ENCODE results near the gene TANGO2. TPM values are rescaled to one million over a fixed set of nuclear protein-coding genes. Genes with fewer than 3 reads are reported as not detected.
A peak's percentile ranks its signal among the peaks of the same experiment; 100 is the strongest.

TANGO2 gene
- total and polyA plus RNA-seq, 9 of the 15 experiments (the other 6 are each of a cell fraction or from before 2014, with no cell fraction given) = 15.5 to 94.9 (median 70.1) TPM

GRCh38 chr22:20094197-20094807 is 73.4 kb downstream of the TANGO2 start:
- CTCF ChIA-PET (ENCODE audit: low intra/inter-chr PET ratio) = interaction anchor here (0.5 kb wide), 1 partner anchor 52 kb away, joined by 3 read pairs; no protein-coding TSS in a partner anchor
- WGBS (ENCODE audit: insufficient coverage, low coverage, missing lambda C conversion rate) = 98% methylated on average over 15 of the region's 15 CpGs
- Histone ChIP-seq H3K9me1 (ENCODE audit: control insufficient read depth, insufficient read depth, low read length) (no peaks in the 10 kb centered on the region), H3K4me3 (no peak overlapping the region), H3K27me3 (ENCODE audit: control insufficient read depth in 2 of 2, insufficient read depth in 2 of 2, low read length in 2 of 2) (no peaks in the 10 kb centered on the region), H3K4me2 (ENCODE audit: insufficient read depth, low read length) (no peak overlapping the region), H3K79me2 (ENCODE audit: control insufficient read depth, insufficient read depth, low read length) (peaks cover 64% of the 10 kb centered on the region), H3K9ac (ENCODE audit: insufficient read depth in 1 of 2, low read depth in 2 of 2, low read length in 2 of 2) (no peak overlapping the region; a peak in 1 of 4 replicates), H3K36me3 (ENCODE audit: control insufficient read depth, insufficient read depth, low read length) (peaks cover 98% of the 10 kb centered on the region), H3K4me1 (replicated peaks in 1 of 2; ENCODE audit: control insufficient read depth in 2 of 2, insufficient read depth in 2 of 2, low read length in 2 of 2) (peaks cover 0 to 7% of the 10 kb centered on the region in 2 experiments; a peak in 1 of 5 replicates), H4K20me1 (replicated peaks; ENCODE audit: control insufficient read depth, insufficient read depth, low read length) (peaks cover 16% of the 10 kb centered on the region; the same call in 1 of the 2 replicates), H3K9me3 (replicated peaks; ENCODE audit: control insufficient read depth, insufficient read depth, low read depth, low read length) (no peaks in the 10 kb centered on the region; the same call in 1 of the 2 replicates), H2AFZ (ENCODE audit: low read depth, low read length) (no peak overlapping the region), H3K27ac (ENCODE audit: extremely low read depth, low read depth, low read length) (no peak overlapping the region)
- DNase-seq (ENCODE audit: extremely low read depth in 1 of 4, low spot score in 3 of 4) (no peak), FAIRE-seq (no peak), ATAC-seq (no peak; the same call in 1 of the 3 replicates)
- intact Hi-C loops (cut with micrococcal nuclease) (no loop called here), in situ Hi-C loops (cut with MboI) (no loop called here)
- BruUV-seq (replicated peaks) = no TSS peak
- POLR2A ChIA-PET = interaction anchor here (1.0 to 19.4 kb wide), 6 partner anchors 11 to 44 kb away, joined by 3 to 513 read pairs (median 4); partner anchors contain the start of genes DGCR8, RANBP1 and TRMT2A
- TF ChIP-seq SUPT5H (IDR thresholded peaks at IDR 0.05) = 0 out of 2 replicates have a peak, but pooled peaks have one; percentile 28
- TF ChIP-seq HMGXB4 (CRISPR knock-in tag; IDR thresholded peaks at IDR 0.05) = no peak
- no peak for TF ChIP-seq SMARCA4 (IDR thresholded peaks at IDR 0.05)
- no peak for TF ChIP-seq ETV5 (CRISPR knock-in tag; IDR thresholded peaks at IDR 0.05; ENCODE audit: low read depth)
- 0 out of 2 replicates have a peak, but pooled peaks have one; percentile 53 for TF ChIP-seq NR4A1 (CRISPR knock-in tag; IDR thresholded peaks at IDR 0.05)
- no peak for TF ChIP-seq NR4A1 (tag; IDR thresholded peaks at IDR 0.05)
- 0 out of 4 replicates have a peak, but pooled peaks of 1 of the 2 experiments have one; percentile 62 for TF ChIP-seq SRF (CRISPR knock-in tag; IDR thresholded peaks at IDR 0.05)
- TF ChIP-seq YY1 (IDR thresholded peaks at IDR 0.05; ENCODE audit: borderline replicate concordance in 1 of 3, control insufficient read depth in 1 of 3, extremely low read depth in 1 of 3, insufficient read depth in 3 of 3, insufficient read length in 1 of 3, insufficient replicate concordance in 2 of 3, low read depth in 1 of 3, low read length in 2 of 3) = peak in 1 of 3 experiments; percentile 25
- TF ChIP-seq POLR2G (IDR thresholded peaks at IDR 0.05; ENCODE audit: low read depth, low read length) = peak; percentile 70
- TF ChIP-seq WHSC1 (IDR thresholded peaks at IDR 0.05; ENCODE audit: low read length) = peak; percentile 35
- TF ChIP-seq ZNF668 (CRISPR knock-in tag; IDR thresholded peaks at IDR 0.05) = peak; percentile 34; the same call in 1 of the 2 replicates
- TF ChIP-seq HDAC6 (IDR thresholded peaks at IDR 0.05; ENCODE audit: low read depth, low read length) = 0 out of 2 replicates have a peak, but pooled peaks have one; percentile 35
- TF ChIP-seq HMG20B (CRISPR knock-in tag; IDR thresholded peaks at IDR 0.05) = no peak
- TF ChIP-seq RBM14 (IDR thresholded peaks at IDR 0.05; ENCODE audit: borderline replicate concordance, insufficient read depth, low read depth, low read length) = 0 out of 2 replicates have a peak, but pooled peaks have one; percentile 83
- TF ChIP-seq ZNF143 (CRISPR knock-in tag; IDR thresholded peaks at IDR 0.05) = no peak
- TF ChIP-seq RHOXF2B (CRISPR knock-in tag; conservative IDR thresholded peaks at IDR 0.05) = no peak
- TF ChIP-seq, protein P1, sequence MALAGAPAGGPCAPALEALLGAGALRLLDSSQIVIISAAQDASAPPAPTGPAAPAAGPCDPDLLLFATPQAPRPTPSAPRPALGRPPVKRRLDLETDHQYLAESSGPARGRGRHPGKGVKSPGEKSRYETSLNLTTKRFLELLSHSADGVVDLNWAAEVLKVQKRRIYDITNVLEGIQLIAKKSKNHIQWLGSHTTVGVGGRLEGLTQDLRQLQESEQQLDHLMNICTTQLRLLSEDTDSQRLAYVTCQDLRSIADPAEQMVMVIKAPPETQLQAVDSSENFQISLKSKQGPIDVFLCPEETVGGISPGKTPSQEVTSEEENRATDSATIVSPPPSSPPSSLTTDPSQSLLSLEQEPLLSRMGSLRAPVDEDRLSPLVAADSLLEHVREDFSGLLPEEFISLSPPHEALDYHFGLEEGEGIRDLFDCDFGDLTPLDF (CRISPR knock-in tag; IDR thresholded peaks at IDR 0.05) = 0 out of 2 replicates have a peak, but pooled peaks have one; percentile 36
- peak; percentile 27 for TF ChIP-seq SETDB1 (IDR thresholded peaks at IDR 0.05; ENCODE audit: low read length)
- peak; percentile 45 for TF ChIP-seq RBFOX2 (IDR thresholded peaks at IDR 0.05; ENCODE audit: low read depth, low read length)

All from K562 (cell line).